Body of pancreas (tissue), 4 donors: ENCODE data around the gene FLAD1.

Experiments
- POLR2A ChIP-seq, 3 donors: fragments of 450-650 bp; IDR thresholded peaks; one replicate each; pipeline ENCODE4 v1.6.1; 2016; ENCODE audit warnings: antibody characterized with exemption in 3 of 3, mild to moderate bottlenecking in 2 of 3
- TF ChIP-seq, protein P1 (sequence below), 7 experiments: fragments of 450-650 bp in 4 of 7; fragments of 200-600 bp in 3 of 7; sonication (generic) in 3 of 7; IDR thresholded peaks; one replicate each; pipeline ENCODE4 v1.5.1; 2016 to 2019; ENCODE audit warnings: antibody characterized with exemption in 7 of 7

DNA sequence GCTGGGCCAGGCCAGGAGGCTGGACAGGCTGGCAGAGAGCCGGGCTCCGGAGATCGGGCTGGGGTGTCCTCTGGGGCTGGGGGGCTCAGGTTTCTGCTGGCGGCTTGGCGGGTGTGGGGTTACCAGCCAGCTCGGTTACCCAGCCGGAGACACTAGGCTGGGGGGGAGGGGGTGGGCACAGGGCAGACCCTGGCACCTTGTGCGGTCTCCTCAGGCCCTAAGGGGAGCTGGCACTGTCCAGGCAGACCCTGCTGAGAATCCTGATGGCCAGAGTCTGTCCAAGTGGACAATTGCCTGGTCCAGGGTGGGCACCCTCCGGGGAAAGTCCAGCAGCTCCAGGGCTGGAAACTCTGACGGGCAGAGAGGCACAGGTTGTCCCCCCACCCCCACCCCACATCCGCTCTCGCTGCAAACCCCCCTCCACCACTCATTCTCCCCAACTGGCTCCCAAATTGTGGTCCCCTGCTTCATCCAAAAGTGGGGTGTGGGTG is 26.1 kb downstream of the FLAD1 start:
- TF ChIP-seq, protein P1, sequence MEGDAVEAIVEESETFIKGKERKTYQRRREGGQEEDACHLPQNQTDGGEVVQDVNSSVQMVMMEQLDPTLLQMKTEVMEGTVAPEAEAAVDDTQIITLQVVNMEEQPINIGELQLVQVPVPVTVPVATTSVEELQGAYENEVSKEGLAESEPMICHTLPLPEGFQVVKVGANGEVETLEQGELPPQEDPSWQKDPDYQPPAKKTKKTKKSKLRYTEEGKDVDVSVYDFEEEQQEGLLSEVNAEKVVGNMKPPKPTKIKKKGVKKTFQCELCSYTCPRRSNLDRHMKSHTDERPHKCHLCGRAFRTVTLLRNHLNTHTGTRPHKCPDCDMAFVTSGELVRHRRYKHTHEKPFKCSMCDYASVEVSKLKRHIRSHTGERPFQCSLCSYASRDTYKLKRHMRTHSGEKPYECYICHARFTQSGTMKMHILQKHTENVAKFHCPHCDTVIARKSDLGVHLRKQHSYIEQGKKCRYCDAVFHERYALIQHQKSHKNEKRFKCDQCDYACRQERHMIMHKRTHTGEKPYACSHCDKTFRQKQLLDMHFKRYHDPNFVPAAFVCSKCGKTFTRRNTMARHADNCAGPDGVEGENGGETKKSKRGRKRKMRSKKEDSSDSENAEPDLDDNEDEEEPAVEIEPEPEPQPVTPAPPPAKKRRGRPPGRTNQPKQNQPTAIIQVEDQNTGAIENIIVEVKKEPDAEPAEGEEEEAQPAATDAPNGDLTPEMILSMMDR (IDR thresholded peaks at IDR 0.05) = no peak
- no peak for TF ChIP-seq POLR2A (IDR thresholded peaks at IDR 0.05)
